Karpas-422 (cell line): ENCODE data around the gene PRKG2. TPM values are rescaled to one million over a fixed set of nuclear protein-coding genes. Genes with fewer than 3 reads are reported as not detected.

Experiments used
- DNase-seq: peaks from one replicate; pipeline ENCODE4 v3.0.0-alpha.2; 2015
- H2AFZ ChIP-seq: fragments of 200-600 bp; sonication (generic); 2 replicates; pipeline ENCODE4 v1.6.1; 2014; ENCODE audit warnings: antibody characterized with exemption, low read length, mixed read lengths
- H3K27ac ChIP-seq: fragments of 200-600 bp; sonication (generic); 2 replicates; pipeline ENCODE4 v1.5.1; 2014; ENCODE audit warnings: mild to moderate bottlenecking, low read length, moderate library complexity
- H3K27me3 ChIP-seq: fragments of 200-600 bp; sonication (generic); 2 replicates; pipeline ENCODE4 v1.6.1; 2014; ENCODE audit warnings: low read length, mixed read lengths
- H3K36me3 ChIP-seq: fragments of 200-600 bp; sonication (generic); 2 replicates; pipeline ENCODE4 v1.6.1; 2014; ENCODE audit warnings: low read length, mixed read lengths; ENCODE audit not compliant: insufficient read depth
- H3K4me1 ChIP-seq: fragments of 200-600 bp; sonication (generic); 2 replicates; pipeline ENCODE4 v1.6.1; 2014; ENCODE audit warnings: mild to moderate bottlenecking, low read length, mixed read lengths
- H3K4me2 ChIP-seq: fragments of 200-600 bp; sonication (generic); 2 replicates; pipeline ENCODE4 v1.6.1; 2014; ENCODE audit warnings: low read length, low read depth, mild to moderate bottlenecking; ENCODE audit not compliant: poor library complexity, severe bottlenecking
- H3K4me3 ChIP-seq: fragments of 200-600 bp; sonication (generic); 2 replicates; pipeline ENCODE4 v1.5.1; 2014; ENCODE audit warnings: mild to moderate bottlenecking, antibody characterized with exemption, low read length, mixed read lengths
- H3K79me2 ChIP-seq: fragments of 200-600 bp; sonication (generic); 2 replicates; pipeline ENCODE4 v1.6.1; 2014; ENCODE audit warnings: mild to moderate bottlenecking, low read length, mixed read lengths
- H3K9ac ChIP-seq: fragments of 200-600 bp; sonication (generic); 2 replicates; pipeline ENCODE4 v1.6.0; 2014; ENCODE audit warnings: low read length
- H3K9me2 ChIP-seq: fragments of 200-600 bp; sonication (generic), shearing (Covaris generic); replicated peaks from 2 replicates; pipeline ENCODE4 v1.6.0; 2014; ENCODE audit warnings: mild to moderate bottlenecking, low read length, moderate library complexity; ENCODE audit not compliant: insufficient read depth
- H3K9me3 ChIP-seq: fragments of 300-700, 200-600 bp; sonication (generic); 2 replicates; pipeline ENCODE4 v1.6.1; 2014; ENCODE audit warnings: low read length, mixed read lengths
- H4K20me1 ChIP-seq: fragments of 200-600 bp; sonication (generic); 2 replicates; pipeline ENCODE4 v1.6.1; 2014; ENCODE audit warnings: mild to moderate bottlenecking, antibody characterized with exemption, low read length, low read depth; ENCODE audit not compliant: insufficient read depth
- total RNA-seq: library from RNA; depleted of rRNA; stranded (reverse); fragments of >200 nt; shearing (Covaris generic); gene quantifications from 2 replicates; pipeline ENCODE4 v1.2.3, GENCODE V29; 2014; ENCODE audit warnings: low replicate concordance

Gene PRKG2
- total RNA-seq, 1 experiment from 2014 or later, result not detected

GRCh38 chr4:81194286-81194685, 20.7 kb downstream of the PRKG2 start:
- no peaks in the 10 kb centered on the region for H4K20me1 ChIP-seq
- no peaks in the 10 kb centered on the region for H3K36me3 ChIP-seq
- H3K4me2 ChIP-seq, result no peak overlapping the region
- H3K27me3 ChIP-seq, result no peaks in the 10 kb centered on the region
- no peaks in the 10 kb centered on the region for H3K79me2 ChIP-seq
- DNase-seq, result no peak
- no peak overlapping the region for H3K9ac ChIP-seq
- H3K4me1 ChIP-seq, result no peaks in the 10 kb centered on the region
- H2AFZ ChIP-seq, result no peak overlapping the region
- H3K4me3 ChIP-seq, result no peak overlapping the region
- H3K9me3 ChIP-seq, result no peaks in the 10 kb centered on the region
- H3K27ac ChIP-seq, result no peak overlapping the region
- H3K9me2 ChIP-seq, result no peaks in the 10 kb centered on the region

GRCh38 chr4:81180916-81181315, 34.1 kb downstream of the PRKG2 start:
- Histone ChIP-seq H3K9me2 (no peaks in the 10 kb centered on the region), H3K4me3 (no peak overlapping the region), H3K27ac (no peak overlapping the region), H4K20me1 (no peaks in the 10 kb centered on the region), H3K79me2 (no peaks in the 10 kb centered on the region), H3K27me3 (no peaks in the 10 kb centered on the region), H3K9ac (no peak overlapping the region), H3K4me2 (no peak overlapping the region), H3K36me3 (no peaks in the 10 kb centered on the region), H3K4me1 (no peaks in the 10 kb centered on the region), H3K9me3 (no peaks in the 10 kb centered on the region), H2AFZ (no peak overlapping the region)
- DNase-seq, result no peak

- Histone ChIP-seq H3K9me2 (no peaks in the 10 kb centered on the region), H3K9me3 (no peaks in the 10 kb centered on the region), H3K4me2 (no peak overlapping the region), H4K20me1 (no peaks in the 10 kb centered on the region), H2AFZ (no peak overlapping the region), H3K9ac (no peak overlapping the region), H3K79me2 (no peaks in the 10 kb centered on the region), H3K4me1 (no peaks in the 10 kb centered on the region), H3K36me3 (no peaks in the 10 kb centered on the region), H3K27me3 (no peaks in the 10 kb centered on the region), H3K27ac (no peak overlapping the region), H3K4me3 (no peak overlapping the region)
- DNase-seq, result no peak
These were observed 35.7 kb downstream of the PRKG2 start for GRCh38 chr4:81179326-81179725.

GRCh38 chr4:81173213-81173612, 41.8 kb downstream of the PRKG2 start:
- Histone ChIP-seq H3K4me3 (no peak overlapping the region), H4K20me1 (no peaks in the 10 kb centered on the region), H3K36me3 (no peaks in the 10 kb centered on the region), H2AFZ (no peak overlapping the region), H3K9me3 (no peaks in the 10 kb centered on the region), H3K9ac (no peak overlapping the region), H3K9me2 (no peaks in the 10 kb centered on the region), H3K27me3 (no peaks in the 10 kb centered on the region), H3K4me2 (no peak overlapping the region), H3K27ac (no peak overlapping the region), H3K79me2 (no peaks in the 10 kb centered on the region), H3K4me1 (no peaks in the 10 kb centered on the region)
- no peak for DNase-seq

- no peaks in the 10 kb centered on the region for H3K36me3 ChIP-seq
- no peak overlapping the region for H2AFZ ChIP-seq
- H3K9ac ChIP-seq, result no peak overlapping the region
- no peaks in the 10 kb centered on the region for H3K79me2 ChIP-seq
- no peaks in the 10 kb centered on the region for H3K27me3 ChIP-seq
- no peaks in the 10 kb centered on the region for H4K20me1 ChIP-seq
- no peak for DNase-seq
- H3K4me2 ChIP-seq, result no peak overlapping the region
- H3K4me1 ChIP-seq, result no peaks in the 10 kb centered on the region
- no peak overlapping the region for H3K4me3 ChIP-seq
- no peaks in the 10 kb centered on the region for H3K9me2 ChIP-seq
- H3K9me3 ChIP-seq, result no peaks in the 10 kb centered on the region
- H3K27ac ChIP-seq, result no peak overlapping the region
These were observed 48.4 kb downstream of the PRKG2 start for GRCh38 chr4:81166458-81167160.

GRCh38 chr4:81165861-81166430, 49.1 kb downstream of the PRKG2 start:
- Histone ChIP-seq H3K9me3 (no peaks in the 10 kb centered on the region), H2AFZ (no peak overlapping the region), H3K4me1 (no peaks in the 10 kb centered on the region), H3K4me2 (no peak overlapping the region), H3K9ac (no peak overlapping the region), H3K4me3 (no peak overlapping the region), H3K27ac (no peak overlapping the region), H3K27me3 (no peaks in the 10 kb centered on the region), H3K36me3 (no peaks in the 10 kb centered on the region), H3K79me2 (no peaks in the 10 kb centered on the region), H3K9me2 (no peaks in the 10 kb centered on the region), H4K20me1 (no peaks in the 10 kb centered on the region)
- DNase-seq, result no peak

GRCh38 chr4:81164623-81165416, 50.2 kb downstream of the PRKG2 start:
- DNase-seq, result no peak
- H3K9me3 ChIP-seq, result no peaks in the 10 kb centered on the region
- H3K36me3 ChIP-seq, result no peaks in the 10 kb centered on the region
- H3K4me2 ChIP-seq, result no peak overlapping the region
- no peaks in the 10 kb centered on the region for H3K9me2 ChIP-seq
- H3K4me1 ChIP-seq, result no peaks in the 10 kb centered on the region
- no peak overlapping the region for H3K9ac ChIP-seq
- H2AFZ ChIP-seq, result no peak overlapping the region
- H3K4me3 ChIP-seq, result no peak overlapping the region
- H4K20me1 ChIP-seq, result no peaks in the 10 kb centered on the region
- no peak overlapping the region for H3K27ac ChIP-seq
- H3K27me3 ChIP-seq, result no peaks in the 10 kb centered on the region
- H3K79me2 ChIP-seq, result no peaks in the 10 kb centered on the region

GRCh38 chr4:81164126-81164525, 50.9 kb downstream of the PRKG2 start:
- Histone ChIP-seq H3K4me1 (no peaks in the 10 kb centered on the region), H3K4me2 (no peak overlapping the region), H3K4me3 (no peak overlapping the region), H3K9ac (no peak overlapping the region), H3K27me3 (no peaks in the 10 kb centered on the region), H3K36me3 (no peaks in the 10 kb centered on the region), H3K27ac (no peak overlapping the region), H3K79me2 (no peaks in the 10 kb centered on the region), H3K9me2 (no peaks in the 10 kb centered on the region), H4K20me1 (no peaks in the 10 kb centered on the region), H2AFZ (no peak overlapping the region), H3K9me3 (no peaks in the 10 kb centered on the region)
- no peak for DNase-seq
